Stimulated activated naive CD4-positive, alpha-beta T cell treated with Interleukin-2 at 50 U/mL for 16 hours (primary cell): ENCODE results near the gene FOXO3.
"Not testable (repeated sequence)": the region's sequence is repeated elsewhere in the genome, so short reads cannot be mapped to it uniquely, and the experiment has no call there.

Experiments
- DNase-seq: peaks from one replicate; lab custom pipeline; 2025; lab: John Stamatoyannopoulos, UW

The FOXO3 gene

GRCh38 chr6:108661982-108662381 lies 101.3 kb downstream of the FOXO3 start:
- DNase-seq = no peak

GRCh38 chr6:108662702-108663101 lies 102.0 kb downstream of the FOXO3 start:
- no peak for DNase-seq

- DNase-seq = not testable (repeated sequence)
Observed at GRCh38 chr6:108663494-108664064, 102.9 kb downstream of the FOXO3 start.

GRCh38 chr6:108665495-108666196 lies 104.9 kb downstream of the FOXO3 start:
- DNase-seq = no peak

- DNase-seq = no peak
Observed at GRCh38 chr6:108666656-108667260, 106.0 kb downstream of the FOXO3 start.

GRCh38 chr6:108667993-108668392 lies 107.3 kb downstream of the FOXO3 start:
- no peak for DNase-seq

GRCh38 chr6:108669673-108670072 lies 109.0 kb downstream of the FOXO3 start:
- DNase-seq = no peak

- DNase-seq = no peak
Observed at GRCh38 chr6:108671175-108671574, 110.5 kb downstream of the FOXO3 start.

- DNase-seq = no peak
Observed at GRCh38 chr6:108671790-108672189, 111.1 kb downstream of the FOXO3 start.

GRCh38 chr6:108672641-108673040 lies 111.9 kb downstream of the FOXO3 start:
- no peak for DNase-seq

GRCh38 chr6:108673153-108673552 lies 112.4 kb downstream of the FOXO3 start:
- DNase-seq = no peak

GRCh38 chr6:108673602-108674001 lies 112.9 kb downstream of the FOXO3 start:
- no peak for DNase-seq

- DNase-seq = no peak
Observed at GRCh38 chr6:108675226-108676200, 114.8 kb downstream of the FOXO3 start.

- DNase-seq = no peak
Observed at GRCh38 chr6:108676555-108676954, 115.8 kb downstream of the FOXO3 start.

- no peak for DNase-seq
Observed at GRCh38 chr6:108677357-108677756, 116.6 kb downstream of the FOXO3 start.

GRCh38 chr6:108677894-108678293 lies 117.2 kb downstream of the FOXO3 start:
- no peak for DNase-seq

- not testable (repeated sequence) for DNase-seq
Observed at GRCh38 chr6:108680314-108680713, 119.6 kb downstream of the FOXO3 start.

GRCh38 chr6:108681721-108682120 lies 121.0 kb downstream of the FOXO3 start:
- not testable (repeated sequence) for DNase-seq

- not testable (repeated sequence) for DNase-seq
Observed at GRCh38 chr6:108682383-108683119, 121.8 kb downstream of the FOXO3 start.

- not testable (repeated sequence) for DNase-seq
Observed at GRCh38 chr6:108683976-108684375, 123.3 kb downstream of the FOXO3 start.

- DNase-seq = no peak
Observed at GRCh38 chr6:108684771-108685329, 124.1 kb downstream of the FOXO3 start.
